Upper lobe of left lung (tissue), 6 donors: ENCODE results near the gene PLK3. TPM values are rescaled to one million over a fixed set of nuclear protein-coding genes. Genes with fewer than 3 reads are reported as not detected.

ENCODE experiments used
- ATAC-seq, 2 donors: fragments of 200-7000 bp; cut with Tn5 transposase; one replicate each; pipeline ENCODE4 v1.9.1; 2022; ENCODE audit warnings: mild to moderate bottlenecking in 2 of 2, moderate library complexity in 2 of 2; ENCODE audit not compliant: low FRiP score in 2 of 2
- DNase-seq, 2 donors: peaks; one replicate each; pipeline ENCODE4 v3.0.0-alpha.2; 2019 to 2020
- H3K27ac ChIP-seq, 4 donors: fragments of 200-600 bp; sonication (generic); one replicate each; pipeline ENCODE4 v1.5.1; 2016 to 2019
- H3K27me3 ChIP-seq, 4 donors: fragments of 200-600 bp; sonication (generic); one replicate each; pipeline ENCODE4 v1.5.1; 2017 to 2019
- H3K36me3 ChIP-seq, 4 donors: fragments of 200-600 bp; sonication (generic); one replicate each; pipeline ENCODE4 v1.5.1; 2016 to 2019
- H3K4me1 ChIP-seq, 4 donors: fragments of 200-600 bp; sonication (generic); one replicate each; pipeline ENCODE4 v1.5.1; 2018 to 2019
- H3K4me3 ChIP-seq, 4 donors: fragments of 200-600 bp; sonication (generic); one replicate each; pipeline ENCODE4 v1.5.1; 2017 to 2019; ENCODE audit warnings: mild to moderate bottlenecking in 2 of 4, moderate library complexity in 1 of 4
- H3K9me3 ChIP-seq, 4 donors: fragments of 200-600 bp; sonication (generic); one replicate each; pipeline ENCODE4 v1.5.1; 2018 to 2019
- EP300 ChIP-seq, 4 donors: sonication (generic); formaldehyde crosslinking; IDR thresholded peaks; one replicate each; pipeline ENCODE4 v1.5.1; 2017; ENCODE audit warnings: antibody characterized with exemption in 4 of 4, control low read depth in 2 of 4
- POLR2A ChIP-seq, 4 donors: fragments of 450-650 bp; IDR thresholded peaks; one replicate each; pipeline ENCODE4 v1.5.1; 2016 to 2017; ENCODE audit warnings: antibody characterized with exemption in 4 of 4, mild to moderate bottlenecking in 2 of 4
- POLR2AphosphoS5 ChIP-seq, 2 donors: sonication (generic); formaldehyde crosslinking; IDR thresholded peaks; one replicate each; pipeline ENCODE4 v1.5.1; 2017; ENCODE audit warnings: antibody characterized with exemption in 2 of 2
- WGBS, 2 donors: methylation state at CpG; one replicate each; pipeline ENCODE4 v1.1.5; 2017 to 2018; 5-methylcytosine and 5-hydroxymethylcytosine counted together
- total RNA-seq, 6 donors: library from RNA; depleted of rRNA in 4 of 6; stranded (reverse); fragments of >200 nt in 4 of 6; gene quantifications; one replicate each; pipeline versions ENCODE4 v1.1.0 to v1.2.1, GENCODE V29; 2016 to 2021
- TF ChIP-seq, protein P1 (sequence below), 6 experiments: fragments of 450-650 bp in 4 of 6; fragments of 200-600 bp in 2 of 6; sonication (generic) in 2 of 6; IDR thresholded peaks; one replicate each; pipeline ENCODE4 v1.5.1; 2016 to 2019; ENCODE audit warnings: antibody characterized with exemption in 6 of 6
- donor health status: DM: no; HTN: no; CAD: no; lungs with moderate emphysema.
- donor health status: DM: no; HTN: yes; CAD: no; lungs with severe emphysema.

Gene PLK3
- total RNA-seq, 6 donors from 2014 or later: 24.9 to 72.4 (median 49.6) TPM

DNA sequence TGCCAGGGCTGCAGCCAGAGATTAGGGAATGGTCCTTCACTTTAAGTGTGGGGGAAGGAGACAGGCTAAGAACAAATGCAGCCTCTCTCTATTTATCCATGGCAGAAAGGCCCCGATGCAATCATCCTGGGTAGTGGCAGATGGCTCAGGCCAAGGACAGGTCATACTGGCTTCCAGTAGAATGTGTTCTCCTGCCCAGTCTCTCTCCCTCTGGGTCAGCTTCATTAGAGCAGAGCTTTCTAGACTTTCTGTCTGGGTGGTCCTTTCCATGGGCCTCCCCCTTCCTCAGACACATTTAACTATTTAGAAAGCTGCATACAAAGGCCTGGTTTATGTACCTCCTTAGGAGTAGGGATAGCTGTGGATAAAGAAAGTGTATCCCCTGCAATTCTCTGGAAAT is 47.7 kb downstream of the PLK3 start:
- H3K4me3 ChIP-seq: no peak overlapping the region
- WGBS, 2 donors: 78 to 90% methylated on average over 1 of the region's 1 CpG
- H3K4me1 ChIP-seq: peaks cover 7 to 9% (median 7%) of the 10 kb centered on the region in 4 donors
- no peak for DNase-seq
- no peak for ATAC-seq
- H3K27me3 ChIP-seq: peaks cover 0 to 5% (median 0%) of the 10 kb centered on the region in 4 donors
- TF ChIP-seq POLR2AphosphoS5 (IDR thresholded peaks at IDR 0.05) (no peak), POLR2A (IDR thresholded peaks at IDR 0.05) (no peak), EP300 (IDR thresholded peaks at IDR 0.05) (no peak)
- TF ChIP-seq, protein P1, sequence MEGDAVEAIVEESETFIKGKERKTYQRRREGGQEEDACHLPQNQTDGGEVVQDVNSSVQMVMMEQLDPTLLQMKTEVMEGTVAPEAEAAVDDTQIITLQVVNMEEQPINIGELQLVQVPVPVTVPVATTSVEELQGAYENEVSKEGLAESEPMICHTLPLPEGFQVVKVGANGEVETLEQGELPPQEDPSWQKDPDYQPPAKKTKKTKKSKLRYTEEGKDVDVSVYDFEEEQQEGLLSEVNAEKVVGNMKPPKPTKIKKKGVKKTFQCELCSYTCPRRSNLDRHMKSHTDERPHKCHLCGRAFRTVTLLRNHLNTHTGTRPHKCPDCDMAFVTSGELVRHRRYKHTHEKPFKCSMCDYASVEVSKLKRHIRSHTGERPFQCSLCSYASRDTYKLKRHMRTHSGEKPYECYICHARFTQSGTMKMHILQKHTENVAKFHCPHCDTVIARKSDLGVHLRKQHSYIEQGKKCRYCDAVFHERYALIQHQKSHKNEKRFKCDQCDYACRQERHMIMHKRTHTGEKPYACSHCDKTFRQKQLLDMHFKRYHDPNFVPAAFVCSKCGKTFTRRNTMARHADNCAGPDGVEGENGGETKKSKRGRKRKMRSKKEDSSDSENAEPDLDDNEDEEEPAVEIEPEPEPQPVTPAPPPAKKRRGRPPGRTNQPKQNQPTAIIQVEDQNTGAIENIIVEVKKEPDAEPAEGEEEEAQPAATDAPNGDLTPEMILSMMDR (IDR thresholded peaks at IDR 0.05): no peak
- no peak overlapping the region for H3K27ac ChIP-seq
- peaks cover 0 to 7% (median 0%) of the 10 kb centered on the region in 4 donors for H3K36me3 ChIP-seq
- no peaks in the 10 kb centered on the region for H3K9me3 ChIP-seq

DNA sequence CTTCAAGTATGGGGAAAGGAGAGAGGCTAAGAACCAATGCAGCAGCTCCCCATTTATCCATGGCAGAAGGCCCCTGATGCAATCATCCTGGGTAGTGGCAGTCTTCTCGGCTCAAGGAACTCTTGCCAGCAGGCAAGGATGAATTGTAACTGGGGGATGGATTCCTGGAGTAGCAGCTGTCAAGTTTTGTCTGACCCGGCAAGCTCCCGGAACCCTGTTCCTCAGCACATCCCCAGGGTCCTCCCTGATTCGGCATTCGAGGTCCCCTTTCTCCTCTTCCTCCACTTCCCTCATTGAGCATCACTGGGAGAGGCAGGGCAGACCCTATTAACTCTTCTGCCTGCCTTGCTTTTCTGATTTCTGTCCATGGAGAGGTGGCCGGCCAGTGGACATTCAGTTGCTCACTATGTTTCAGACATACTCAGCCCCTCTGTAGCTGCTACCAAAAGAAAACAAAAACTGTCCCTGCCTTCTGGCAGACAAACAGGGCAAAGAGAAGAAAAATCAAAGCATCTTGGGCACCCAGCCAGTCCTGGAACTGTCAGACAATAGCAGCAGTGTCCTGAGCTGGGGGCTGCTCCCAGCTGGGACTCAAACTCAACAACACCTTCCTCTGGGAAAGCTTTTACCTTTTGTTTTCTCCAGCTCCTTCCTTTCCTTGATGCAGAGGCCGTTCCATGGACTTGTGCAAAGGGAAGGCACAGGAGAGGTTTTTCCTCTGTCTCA is 48.4 kb downstream of the PLK3 start:
- H3K27me3 ChIP-seq: no peaks in the 10 kb centered on the region
- H3K4me1 ChIP-seq: peaks cover 0 to 2% (median 0%) of the 10 kb centered on the region in 4 donors
- no peak for TF ChIP-seq POLR2AphosphoS5 (IDR thresholded peaks at IDR 0.05)
- TF ChIP-seq, protein P1 (IDR thresholded peaks at IDR 0.05): no peak
- no peak for TF ChIP-seq POLR2A (IDR thresholded peaks at IDR 0.05)
- no peak for TF ChIP-seq EP300 (IDR thresholded peaks at IDR 0.05)
- peaks cover 0 to 7% (median 0%) of the 10 kb centered on the region in 4 donors for H3K36me3 ChIP-seq
- H3K9me3 ChIP-seq: no peaks in the 10 kb centered on the region
- no peak for ATAC-seq
- no peak overlapping the region for H3K4me3 ChIP-seq
- WGBS, 2 donors: 76 to 86% methylated on average over 7 of the region's 7 CpGs
- no peak overlapping the region for H3K27ac ChIP-seq
- no peak for DNase-seq

DNA sequence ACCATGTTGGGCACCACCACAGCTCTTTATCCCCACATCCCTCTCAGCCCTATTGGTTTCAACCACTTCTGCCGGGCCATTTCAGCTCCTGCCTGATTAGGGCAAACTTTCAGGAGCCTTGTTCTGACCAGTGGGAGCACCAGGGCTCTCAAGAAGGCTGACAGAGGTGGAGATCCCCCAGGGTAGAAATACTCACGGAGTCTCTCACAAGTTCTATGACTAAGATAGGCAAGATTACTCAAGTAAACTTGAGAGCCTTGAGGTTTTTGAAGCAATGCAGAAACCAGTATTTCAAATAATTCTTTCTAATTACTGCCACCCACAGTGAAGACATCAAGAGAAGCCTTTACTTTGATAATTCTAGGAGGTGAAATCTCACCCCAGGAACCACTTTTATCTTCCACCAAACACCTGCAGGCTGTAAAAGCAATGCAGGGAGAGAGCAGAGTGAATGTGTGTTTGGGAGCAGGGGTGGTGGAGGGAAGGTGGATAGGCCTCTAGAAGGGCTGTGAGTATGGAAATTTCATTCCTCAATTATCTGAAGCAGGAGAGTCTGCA is 49.5 kb downstream of the PLK3 start:
- 78 to 95% methylated on average over 2 of the region's 2 CpGs for WGBS, 2 donors
- Histone ChIP-seq H3K27ac (no peak overlapping the region), H3K36me3 (peaks cover 0 to 7% (median 0%) of the 10 kb centered on the region in 4 donors), H3K27me3 (no peaks in the 10 kb centered on the region), H3K4me3 (no peak overlapping the region), H3K9me3 (no peaks in the 10 kb centered on the region), H3K4me1 (no peaks in the 10 kb centered on the region)
- TF ChIP-seq POLR2AphosphoS5 (IDR thresholded peaks at IDR 0.05): no peak
- TF ChIP-seq EP300 (IDR thresholded peaks at IDR 0.05): no peak
- TF ChIP-seq, protein P1 (IDR thresholded peaks at IDR 0.05): no peak
- TF ChIP-seq POLR2A (IDR thresholded peaks at IDR 0.05): no peak
- DNase-seq (no peak), ATAC-seq (no peak)

DNA sequence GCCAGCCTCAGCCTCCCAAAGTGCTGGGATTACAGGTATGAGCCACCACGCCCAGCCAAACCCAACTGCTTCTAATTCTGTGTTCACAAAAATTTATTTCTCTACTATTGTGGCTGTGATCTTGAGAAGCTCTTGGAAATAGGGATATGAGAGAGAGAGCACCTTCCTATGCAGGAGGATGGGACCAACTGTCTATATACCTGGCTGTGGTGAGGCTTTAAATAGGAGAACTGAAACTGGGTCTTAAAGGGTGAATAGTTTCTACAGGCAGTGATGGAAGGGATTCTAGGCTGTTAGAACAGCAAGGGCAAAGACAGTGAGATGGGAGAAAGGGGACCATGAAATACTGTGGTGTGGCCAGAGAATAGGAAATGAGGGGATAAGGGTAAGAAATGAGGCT is 51.1 kb downstream of the PLK3 start:
- no peaks in the 10 kb centered on the region for H3K27me3 ChIP-seq
- ATAC-seq (no peak), DNase-seq (no peak)
- TF ChIP-seq POLR2AphosphoS5 (IDR thresholded peaks at IDR 0.05): no peak
- TF ChIP-seq EP300 (IDR thresholded peaks at IDR 0.05): no peak
- TF ChIP-seq POLR2A (IDR thresholded peaks at IDR 0.05): no peak
- TF ChIP-seq, protein P1 (IDR thresholded peaks at IDR 0.05): no peak
- no peak overlapping the region for H3K27ac ChIP-seq
- 94 to 100% methylated on average over 1 of the region's 1 CpG for whole genome bisulfite sequencing, 2 donors
- no peaks in the 10 kb centered on the region for H3K4me1 ChIP-seq
- H3K4me3 ChIP-seq: no peak overlapping the region
- H3K36me3 ChIP-seq: peaks cover 0 to 13% (median 0%) of the 10 kb centered on the region in 4 donors
- H3K9me3 ChIP-seq: no peaks in the 10 kb centered on the region
